H1 (cell line): Measurements from ENCODE around the gene MEIOSIN. TPM values are rescaled to one million over a fixed set of nuclear protein-coding genes. Genes with fewer than 3 reads are reported as not detected.
A peak's percentile ranks its signal among the peaks of the same experiment; 100 is the strongest.

Experiments
- CTCF ChIA-PET: fragments of 300-600 bp; sonication (Branson Sonifier 250); formaldehyde crosslinking; loops from one replicate; lab custom pipeline; 2021; ENCODE audit not compliant: partially characterized antibody; lab: Charles Lee
- POLR2A ChIA-PET: fragments of 300-600 bp; sonication (Branson Sonifier 250); formaldehyde crosslinking; loops from one replicate; lab custom pipeline; 2021; ENCODE audit warnings: inconsistent platforms; ENCODE audit not compliant: partially characterized antibody; lab: Charles Lee
- DNase-seq, 2 experiments: peaks; one replicate each; pipeline versions ENCODE4 v3.0.0 to v3.0.0-alpha.2; 2010 to 2022; ENCODE audit warnings: low spot score in 2 of 2, low read depth in 1 of 2, mixed read lengths in 1 of 2
- FAIRE-seq: peaks from 2 replicates; lab custom pipeline; 2011; peaks lifted over from hg19 to GRCh38; lab: Jason Lieb, UNC
- H2AFZ ChIP-seq: 2 replicates; pipeline ENCODE4 v1.8.1; 2012; ENCODE audit warnings: low read length, inconsistent platforms
- H2AK5ac ChIP-seq: 2 replicates; pipeline ENCODE4 v1.6.1; 2013; ENCODE audit warnings: low read depth, low read length
- H2BK120ac ChIP-seq: replicated peaks from 2 replicates; pipeline ENCODE3; 2013; ENCODE audit warnings: low read depth, low read length, inconsistent platforms
- H2BK12ac ChIP-seq: 2 replicates; pipeline ENCODE4 v1.6.1; 2013; ENCODE audit warnings: low read depth, low read length
- H2BK15ac ChIP-seq: 2 replicates; pipeline ENCODE4 v1.6.1; 2013; ENCODE audit warnings: low read length
- H2BK20ac ChIP-seq: 2 replicates; pipeline ENCODE4 v1.6.1; 2013; ENCODE audit warnings: low read length
- H2BK5ac ChIP-seq: 2 replicates; pipeline ENCODE4 v1.6.1; 2013; ENCODE audit warnings: low read depth, low read length
- H3K14ac ChIP-seq: 2 replicates; pipeline ENCODE4 v1.6.1; 2013; ENCODE audit warnings: inconsistent platforms; ENCODE audit not compliant: insufficient read length
- H3K18ac ChIP-seq: 2 replicates; pipeline ENCODE4 v1.6.1; 2013; ENCODE audit warnings: low read length; ENCODE audit errors: extremely low read depth
- H3K23ac ChIP-seq: 2 replicates; pipeline ENCODE4 v1.6.1; 2013; ENCODE audit warnings: inconsistent platforms; ENCODE audit not compliant: insufficient read length
- H3K23me2 ChIP-seq: 2 replicates; pipeline ENCODE4 v1.6.1; 2013; ENCODE audit warnings: low read depth, low read length
- H3K27ac ChIP-seq: 2 replicates; pipeline ENCODE4 v1.6.1; 2011; ENCODE audit warnings: low read depth, low read length, inconsistent platforms
- H3K27me3 ChIP-seq, 4 experiments: replicated peaks in 1 of 4; 1 replicate in 1 of 4; 2 replicates in 3 of 4; pipeline versions ENCODE4 v1.6.1 to v1.8.1; 2011 to 2013; ENCODE audit warnings: low read length in 3 of 4, mild to moderate bottlenecking in 3 of 4, inconsistent platforms in 2 of 4, mixed read lengths in 2 of 4, moderate library complexity in 1 of 4; ENCODE audit not compliant: control insufficient read depth in 3 of 4, insufficient read depth in 3 of 4; ENCODE audit errors: extremely low read depth in 1 of 4
- H3K36me3 ChIP-seq, 4 experiments: 2 replicates each; pipeline versions ENCODE4 v1.6.1 to v1.8.1; 2011 to 2013; ENCODE audit warnings: mild to moderate bottlenecking in 4 of 4, low read length in 3 of 4, moderate library complexity in 2 of 4, control low read depth in 1 of 4, inconsistent platforms in 1 of 4; ENCODE audit not compliant: insufficient read depth in 4 of 4, control insufficient read depth in 2 of 4
- H3K4ac ChIP-seq: replicated peaks from 2 replicates; pipeline ENCODE3; 2013; ENCODE audit warnings: low read length, low read depth, mixed read lengths, inconsistent platforms; ENCODE audit not compliant: insufficient read length
- H3K4me1 ChIP-seq, 4 experiments: replicated peaks in 1 of 4; 1 replicate in 1 of 4; 2 replicates in 3 of 4; pipeline versions ENCODE4 v1.6.1 to v1.8.1; 2011 to 2013; ENCODE audit warnings: low read length in 3 of 4, inconsistent platforms in 2 of 4, mixed read lengths in 1 of 4; ENCODE audit not compliant: insufficient read depth in 4 of 4, control insufficient read depth in 3 of 4
- H3K4me2 ChIP-seq, 2 experiments: 2 replicates each; pipeline versions ENCODE4 v1.6.1 to v1.8.1; 2011 to 2013; ENCODE audit warnings: low read depth in 2 of 2, low read length in 2 of 2, control low read depth in 1 of 2, inconsistent platforms in 1 of 2, mild to moderate bottlenecking in 1 of 2; ENCODE audit not compliant: insufficient read depth in 1 of 2
- H3K4me3 ChIP-seq, 4 experiments: fragments of 200-600, 300-600 bp in 1 of 4; sonication (generic), shearing (Covaris generic), sonication (Bioruptor Twin) in 1 of 4; 2 replicates each; pipeline versions ENCODE4 v1.5.1 to v1.8.1; 2011 to 2016; ENCODE audit warnings: low read length in 4 of 4, low read depth in 3 of 4, control low read depth in 2 of 4, inconsistent platforms in 2 of 4, mild to moderate bottlenecking in 2 of 4, mixed read lengths in 1 of 4, moderate library complexity in 1 of 4; ENCODE audit not compliant: insufficient read depth in 2 of 4; ENCODE audit errors: extremely low read depth in 1 of 4
- H3K56ac ChIP-seq: replicated peaks from 2 replicates; pipeline ENCODE3; 2013; ENCODE audit warnings: low read depth, mild to moderate bottlenecking, mixed read lengths, low read length, inconsistent platforms; ENCODE audit not compliant: insufficient read length
- H3K79me1 ChIP-seq: 2 replicates; pipeline ENCODE4 v1.6.1; 2013; ENCODE audit warnings: low read depth, low read length, control low read depth
- H3K79me2 ChIP-seq, 2 experiments: 2 replicates each; pipeline versions ENCODE4 v1.6.1 to v1.8.1; 2012 to 2013; ENCODE audit warnings: low read length in 2 of 2, mild to moderate bottlenecking in 2 of 2, inconsistent platforms in 1 of 2; ENCODE audit not compliant: insufficient read depth in 2 of 2, control insufficient read depth in 1 of 2
- H3K9ac ChIP-seq, 4 experiments: replicated peaks in 1 of 4; 1 replicate in 1 of 4; 2 replicates in 3 of 4; pipeline versions ENCODE4 v1.6.1 to v1.8.1; 2011 to 2013; ENCODE audit warnings: low read depth in 3 of 4, low read length in 3 of 4, control low read depth in 2 of 4, mild to moderate bottlenecking in 2 of 4, moderate library complexity in 2 of 4, inconsistent platforms in 1 of 4; ENCODE audit errors: extremely low read depth in 1 of 4
- H3K9me3 ChIP-seq, 2 experiments: 2 replicates each; pipeline versions ENCODE4 v1.6.1 to v1.8.1; 2012 to 2013; ENCODE audit warnings: mild to moderate bottlenecking in 2 of 2, moderate library complexity in 2 of 2, control low read depth in 1 of 2, inconsistent platforms in 1 of 2, low read depth in 1 of 2, low read length in 1 of 2, mixed read lengths in 1 of 2; ENCODE audit not compliant: insufficient read depth in 2 of 2
- H4K20me1 ChIP-seq, 2 experiments: replicated peaks in 1 of 2; 2 replicates each; pipeline versions ENCODE3 to v1.8.1; 2011 to 2013; ENCODE audit warnings: inconsistent platforms in 2 of 2, low read length in 2 of 2, mild to moderate bottlenecking in 1 of 2; ENCODE audit not compliant: insufficient read depth in 2 of 2, control insufficient read depth in 1 of 2
- H4K5ac ChIP-seq: 2 replicates; pipeline ENCODE4 v1.6.1; 2013; ENCODE audit warnings: low read length, low read depth, mixed read lengths, inconsistent platforms; ENCODE audit not compliant: insufficient read length
- H4K8ac ChIP-seq: 2 replicates; pipeline ENCODE4 v1.8.0; 2013; ENCODE audit warnings: mild to moderate bottlenecking, moderate library complexity, low read length, inconsistent platforms; ENCODE audit not compliant: insufficient read depth; ENCODE audit errors: extremely low read depth
- H4K91ac ChIP-seq: replicated peaks from 2 replicates; pipeline ENCODE3; 2013; ENCODE audit warnings: low read length, mixed read lengths, inconsistent platforms; ENCODE audit not compliant: insufficient read length
- HDAC6 ChIP-seq: IDR thresholded peaks from one replicate; pipeline ENCODE4 v1.7.1; 2012; ENCODE audit warnings: low read depth, mild to moderate bottlenecking, inconsistent platforms, low read length, moderate library complexity
- POLR2A ChIP-seq, 2 experiments: IDR thresholded peaks; 1 replicate in 1 of 2; 2 replicates in 1 of 2; pipeline ENCODE4 v1.6.1; 2011; ENCODE audit warnings: low read depth in 2 of 2, low read length in 2 of 2, mild to moderate bottlenecking in 2 of 2; ENCODE audit errors: control extremely low read depth in 1 of 2
- WGBS, 2 experiments: shearing (Covaris generic) in 1 of 2; methylation state at CpG; one replicate each; pipeline versions ENCODE4 v1.1.6 to v1.1.7; 2013 to 2015; ENCODE audit warnings: low lambda C conversion rate in 2 of 2, mixed read lengths in 2 of 2, inconsistent platforms in 1 of 2, low coverage in 1 of 2, missing lambda C conversion rate in 1 of 2; ENCODE audit not compliant: insufficient replicate concordance in 2 of 2, insufficient coverage in 1 of 2, insufficient read length in 1 of 2; ENCODE audit errors: extremely low coverage in 1 of 2, missing lambda C conversion rate in 1 of 2; 5-methylcytosine and 5-hydroxymethylcytosine counted together
- polyA plus RNA-seq, 7 experiments: library from polyadenylated mRNA; depleted of rRNA in 3 of 7; stranded (reverse) in 5 of 7; unstranded in 2 of 7; fragments of >200 nt in 5 of 7; fragments of 200-250 nt in 2 of 7; gene quantifications; 1 replicate in 5 of 7; 2 replicates in 1 of 7; 4 replicates in 1 of 7; pipeline versions ENCODE4 v1.2.1 to v1.2.3, GENCODE V29; 2011 to 2013; ENCODE audit warnings: missing spikeins in 2 of 7, mixed read lengths in 2 of 7
- total RNA-seq: library from RNA; stranded (reverse); fragmentation: NEBNext Ultra II Directional; extraction: Animal tissue kit (Norgen Biotek cat#: 25700); gene quantifications from 2 replicates; pipeline ENCODE4 v1.2.1, GENCODE V29; 2021

The MEIOSIN gene
- total and polyA plus RNA-seq, 2 of the 8 experiments (the other 6 are each of a cell fraction or from before 2014, with no cell fraction given) = 0.11 TPM; not detected in 1

- peak overlapping the region; percentile 79 for H2AK5ac ChIP-seq
- peak overlapping the region; percentile 88 to 100 for H3K4me2 ChIP-seq
- peaks cover 2 to 12% (median 6%) of the 10 kb centered on the region in 4 experiments; a peak in 4 of 8 replicates for H3K36me3 ChIP-seq
- WGBS, 2 experiments = 63% methylated on average over 12 of the region's 12 CpGs; no CpG with 5 or more reads in 1 of the 2 experiments
- H3K23me2 ChIP-seq = peaks cover 13% of the 10 kb centered on the region
- H2BK120ac ChIP-seq = no peak overlapping the region
- peak overlapping the region; percentile 57 for H4K5ac ChIP-seq
- peak overlapping the region; percentile 42; the same call in 1 of the 2 replicates for H3K18ac ChIP-seq
- H4K8ac ChIP-seq = peak overlapping the region; percentile 82; the same call in 1 of the 2 replicates
- no peak overlapping the region for H3K23ac ChIP-seq
- peak overlapping the region; percentile 8 for H4K91ac ChIP-seq
- H3K27me3 ChIP-seq = no peaks in the 10 kb centered on the region
- peaks cover 8 to 48% of the 10 kb centered on the region in 2 experiments for H3K79me2 ChIP-seq
- H2BK5ac ChIP-seq = peak overlapping the region; percentile 37
- FAIRE-seq = no peak
- ChIA-PET CTCF (interaction anchor here (0.7 to 2.4 kb wide), 7 partner anchors 9 to 61 kb away, joined by 3 to 11 read pairs (median 4); partner anchors contain the start of genes QPCTL, SIX5 and SNRPD2), POLR2A (interaction anchor here (0.8 to 20.0 kb wide), 17 partner anchors 8 to 119 kb away, joined by 4 to 284 read pairs (median 7); partner anchors contain the start of genes DMPK, FBXO46, GIPR and MEIOSIN)
- H3K9ac ChIP-seq = peak overlapping the region in 3 of 4 experiments; percentile 77 to 79 (median 77); a peak in 6 of 7 replicates
- peak overlapping the region; percentile 3 for H3K4ac ChIP-seq
- H4K20me1 ChIP-seq = peaks cover 0 to 4% of the 10 kb centered on the region in 2 experiments
- H3K27ac ChIP-seq = peak overlapping the region; percentile 91
- no peaks in the 10 kb centered on the region for H3K9me3 ChIP-seq
- H2AFZ ChIP-seq = no peak overlapping the region
- no peak for DNase-seq
- H2BK12ac ChIP-seq = peak overlapping the region; percentile 86
- no peak overlapping the region for H3K14ac ChIP-seq
- peaks cover 0 to 9% (median 8%) of the 10 kb centered on the region in 4 experiments; a peak in 6 of 7 replicates for H3K4me1 ChIP-seq
- peak overlapping the region; percentile 17 for H3K56ac ChIP-seq
- H3K4me3 ChIP-seq = peak overlapping the region; percentile 44 to 64 (median 59)
- H2BK15ac ChIP-seq = peak overlapping the region; percentile 51
- H3K79me1 ChIP-seq = peaks cover 4% of the 10 kb centered on the region
- no peak overlapping the region for H2BK20ac ChIP-seq
- peak; percentile 45 to 70 for TF ChIP-seq POLR2A (IDR thresholded peaks at IDR 0.05; ENCODE audit: control extremely low read depth in 1 of 2, low read depth in 2 of 2, low read length in 2 of 2)
- no peak for TF ChIP-seq HDAC6
Observed at GRCh38 chr19:45717983-45718650, 15.1 kb upstream of the MEIOSIN start.
